Posterior vena cava (tissue), 2 donors: ENCODE measurements around the gene PSMD13. TPM values are rescaled to one million over a fixed set of nuclear protein-coding genes. Genes with fewer than 3 reads are reported as not detected.

Experiments used
- DNase-seq: peaks from one replicate; pipeline ENCODE4 v3.0.0-alpha.2; 2020; ENCODE audit warnings: low spot score
- intact Hi-C, 2 donors: fragments of 100-400 bp; cut with DNase I; formaldehyde crosslinking; loops; one replicate each; pipeline versions ENCODE4 v1.14.1 to v1.14.2; 2022 to 2023
- total RNA-seq, 2 donors: library from RNA; stranded (reverse); fragmentation: NEBNext Ultra II Directional; extraction: Animal tissue kit (Norgen Biotek cat#: 25700); gene quantifications; one replicate each; pipeline ENCODE4 v1.2.1, GENCODE V29; 2021
- donor health status: DM: yes; HTN: yes; CAD: no.
- donor health status: DM: yes; HTN: yes; CAD: no.

The PSMD13 gene
- total RNA-seq, 2 donors from 2014 or later = 83.2 to 89.6 TPM

- no peak for DNase-seq
- intact Hi-C loops = no loop called here
Measured at GRCh38 chr11:257766-258493, 21.2 kb downstream of the PSMD13 start.

- DNase-seq = no peak
- intact Hi-C loops = no loop called here
Measured at GRCh38 chr11:259413-259812, 22.6 kb downstream of the PSMD13 start.

GRCh38 chr11:261624-262023 is 24.8 kb downstream of the PSMD13 start:
- intact Hi-C loops = loop anchor here in 1 of 2 donors (10.0 kb wide), 1 partner anchor 123 kb away; no protein-coding TSS in a partner anchor
- no peak for DNase-seq

- intact Hi-C loops = loop anchor here in 1 of 2 donors (10.0 kb wide), 1 partner anchor 118 kb away; no protein-coding TSS in a partner anchor
- DNase-seq = no peak
Measured at GRCh38 chr11:266676-267439, 30.1 kb downstream of the PSMD13 start.

GRCh38 chr11:267491-267994 is 30.8 kb downstream of the PSMD13 start:
- peak; percentile 93 for DNase-seq
- intact Hi-C loops = loop anchor here in 1 of 2 donors (10.0 kb wide), 1 partner anchor 117 kb away; no protein-coding TSS in a partner anchor

DNA sequence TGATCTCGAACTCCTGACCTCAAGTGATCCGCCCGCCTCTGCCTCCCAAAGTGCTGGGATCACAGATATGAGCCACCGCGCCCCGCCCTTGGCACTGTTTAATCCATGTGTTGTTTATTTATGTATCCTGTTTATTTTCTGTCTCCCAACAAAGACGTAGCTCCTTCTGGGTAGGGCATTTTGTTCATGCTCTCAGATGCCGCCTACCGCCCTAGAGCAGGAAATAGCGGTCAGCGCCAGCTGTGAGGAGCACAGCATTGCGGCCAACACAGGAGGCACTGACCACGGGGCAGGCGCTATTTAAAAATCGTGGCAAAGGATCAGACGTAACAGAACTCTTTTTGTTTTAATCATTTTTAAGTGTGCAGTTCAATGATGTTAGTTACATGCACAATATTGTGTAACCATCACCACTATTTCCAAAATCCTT is 32.0 kb downstream of the PSMD13 start:
- intact Hi-C loops = loop anchor here in 1 of 2 donors (10.0 kb wide), 1 partner anchor 116 kb away; no protein-coding TSS in a partner anchor

GRCh38 chr11:269146-269890 is 32.5 kb downstream of the PSMD13 start:
- intact Hi-C loops = loop anchor here in 1 of 2 donors (10.0 kb wide), 1 partner anchor 115 kb away; no protein-coding TSS in a partner anchor
- DNase-seq = no peak

More for the DNA sequence above, 32.0 kb downstream of the PSMD13 start:
- peak; percentile 91 for DNase-seq

- DNase-seq = no peak
- intact Hi-C loops = no loop called here
Measured at GRCh38 chr11:270451-271318, 33.9 kb downstream of the PSMD13 start.

- intact Hi-C loops = no loop called here
- DNase-seq = no peak
Measured at GRCh38 chr11:271319-271715, 34.5 kb downstream of the PSMD13 start.

DNA sequence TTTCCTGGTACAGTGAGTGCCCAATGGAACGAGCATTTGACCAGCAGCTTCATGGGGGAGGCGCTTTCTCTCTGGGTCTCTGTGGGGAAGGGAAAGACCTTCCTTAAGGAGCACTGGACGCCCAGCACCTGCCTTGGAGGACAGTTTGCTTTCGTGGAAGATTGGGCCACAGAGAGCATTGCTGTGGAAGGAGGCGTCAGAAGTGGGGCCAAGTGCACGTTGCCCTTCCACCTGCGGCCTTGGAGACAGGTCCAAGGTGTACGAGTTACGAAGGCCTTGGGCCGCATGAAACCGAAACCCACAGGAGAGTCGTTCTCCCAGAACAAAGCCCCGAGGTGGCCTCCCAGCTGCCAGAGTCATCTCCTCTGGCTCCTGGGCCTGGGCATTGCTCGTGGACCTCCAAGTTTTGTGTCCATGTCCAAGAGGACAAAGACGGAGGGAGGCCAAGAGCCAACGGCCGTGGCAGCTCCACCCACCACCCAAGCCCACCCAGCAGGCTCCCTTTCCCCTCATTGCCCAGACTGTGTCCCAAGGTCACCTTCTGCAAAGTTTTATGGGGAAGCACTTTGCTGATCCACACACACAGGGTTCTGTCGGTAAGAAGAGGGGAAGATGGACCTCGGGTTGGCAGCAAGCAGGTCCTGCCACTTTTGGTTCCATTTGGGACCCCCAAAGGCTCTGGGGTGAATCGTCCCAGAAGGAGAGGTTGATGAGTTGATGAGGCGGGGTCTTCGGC is 35.6 kb downstream of the PSMD13 start:
- intact Hi-C loops = no loop called here
- no peak for DNase-seq

- no peak for DNase-seq
- intact Hi-C loops = no loop called here
Measured at GRCh38 chr11:272931-273198, 36.1 kb downstream of the PSMD13 start.

DNA sequence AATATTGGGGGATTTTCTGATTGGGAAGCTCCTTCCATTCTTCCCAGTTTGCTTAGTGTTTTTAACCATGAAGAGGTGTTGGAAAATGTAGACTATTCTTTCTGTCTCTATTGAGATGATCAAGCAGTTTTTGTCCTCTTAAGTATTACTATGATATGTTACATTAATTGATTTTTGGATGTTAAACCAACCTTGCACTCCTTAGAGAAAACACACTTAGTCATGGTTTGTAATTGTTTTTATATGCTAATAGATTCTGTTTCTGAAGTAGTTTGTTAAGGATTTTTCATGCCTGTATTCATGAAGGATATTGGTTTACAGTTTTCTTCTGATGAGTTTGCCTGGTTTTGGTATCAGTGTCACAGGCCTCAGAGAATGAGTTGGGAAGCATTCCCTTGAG is 39.4 kb downstream of the PSMD13 start:
- intact Hi-C loops = no loop called here
- no peak for DNase-seq

DNA sequence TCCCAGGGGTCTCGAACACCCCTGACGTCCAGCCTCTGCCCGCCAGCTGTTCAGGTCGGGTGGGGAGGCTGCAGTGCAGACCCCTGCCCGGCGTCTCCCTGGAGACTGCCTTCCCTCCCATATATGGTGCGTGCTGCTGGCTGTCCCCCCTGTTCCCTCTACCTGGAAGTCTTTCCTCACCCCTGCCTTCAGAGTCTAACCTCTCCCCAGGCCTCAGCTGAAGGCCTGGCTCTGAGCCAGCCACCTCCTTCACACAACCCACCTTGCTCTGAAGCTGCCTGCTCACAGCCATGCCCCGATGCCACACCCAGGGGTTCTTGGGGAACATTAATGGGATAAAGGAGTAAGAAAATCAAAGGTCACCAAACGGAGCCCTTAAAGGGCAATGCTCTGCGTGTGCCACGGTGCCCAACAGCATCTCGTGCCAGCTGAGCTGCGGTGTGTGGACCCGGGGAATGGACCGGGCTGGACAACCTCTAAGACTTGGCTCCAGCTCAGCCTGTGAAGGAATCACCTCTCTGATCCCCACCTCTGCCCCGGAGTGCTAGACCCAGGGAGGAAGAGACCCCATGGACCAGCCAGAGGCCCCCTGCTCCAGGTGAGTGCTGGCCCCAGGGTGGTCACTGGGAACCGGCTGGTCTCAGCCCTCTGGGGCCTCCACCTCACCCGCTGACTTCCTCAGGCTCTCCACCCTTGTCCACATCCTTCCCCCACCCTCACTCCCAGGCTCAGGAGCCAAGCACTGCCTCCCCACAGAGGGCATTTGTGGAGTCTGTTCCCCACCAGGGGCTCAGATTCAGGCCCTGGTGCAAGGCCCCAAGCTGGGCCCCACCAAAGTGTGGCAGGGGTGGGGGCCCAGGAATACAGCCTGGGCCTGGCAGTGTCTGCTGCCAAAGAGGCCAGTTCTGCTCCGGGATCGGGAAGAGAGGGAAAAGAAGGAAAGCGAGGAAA is 41.5 kb downstream of the PSMD13 start, which contains the start of gene NLRP6:
Gene NLRP6, plus strand, starts transcription at position 407 of the 951 bp plus-strand sequence. Its CDS starts 163 bp downstream, at position 570.
- DNase-seq = peak; percentile 76
- intact Hi-C loops = no loop called here

GRCh38 chr11:279040-279965 is 42.5 kb downstream of the PSMD13 start:
- intact Hi-C loops = no loop called here
- DNase-seq = peak; percentile 81

DNA sequence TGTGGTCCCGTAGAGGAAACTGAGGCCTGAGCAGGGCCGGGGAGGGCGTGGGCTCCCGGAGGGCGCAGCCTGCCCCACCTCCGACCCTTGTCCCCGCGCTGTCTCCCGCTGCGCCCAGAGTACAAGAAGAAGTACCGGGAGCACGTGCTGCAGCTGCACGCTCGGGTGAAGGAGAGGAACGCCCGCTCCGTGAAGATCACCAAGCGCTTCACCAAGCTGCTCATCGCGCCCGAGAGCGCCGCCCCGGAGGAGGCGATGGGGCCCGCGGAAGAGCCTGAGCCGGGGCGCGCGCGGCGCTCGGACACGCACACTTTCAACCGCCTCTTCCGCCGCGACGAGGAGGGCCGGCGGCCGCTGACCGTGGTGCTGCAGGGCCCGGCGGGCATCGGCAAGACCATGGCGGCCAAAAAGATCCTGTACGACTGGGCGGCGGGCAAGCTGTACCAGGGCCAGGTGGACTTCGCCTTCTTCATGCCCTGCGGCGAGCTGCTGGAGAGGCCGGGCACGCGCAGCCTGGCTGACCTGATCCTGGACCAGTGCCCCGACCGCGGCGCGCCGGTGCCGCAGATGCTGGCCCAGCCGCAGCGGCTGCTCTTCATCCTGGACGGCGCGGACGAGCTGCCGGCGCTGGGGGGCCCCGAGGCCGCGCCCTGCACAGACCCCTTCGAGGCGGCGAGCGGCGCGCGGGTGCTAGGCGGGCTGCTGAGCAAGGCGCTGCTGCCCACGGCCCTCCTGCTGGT is 43.4 kb downstream of the PSMD13 start:
- intact Hi-C loops = no loop called here
- DNase-seq = peak; percentile 81
